ENCODE measurements around the gene WDR70.

DNA sequence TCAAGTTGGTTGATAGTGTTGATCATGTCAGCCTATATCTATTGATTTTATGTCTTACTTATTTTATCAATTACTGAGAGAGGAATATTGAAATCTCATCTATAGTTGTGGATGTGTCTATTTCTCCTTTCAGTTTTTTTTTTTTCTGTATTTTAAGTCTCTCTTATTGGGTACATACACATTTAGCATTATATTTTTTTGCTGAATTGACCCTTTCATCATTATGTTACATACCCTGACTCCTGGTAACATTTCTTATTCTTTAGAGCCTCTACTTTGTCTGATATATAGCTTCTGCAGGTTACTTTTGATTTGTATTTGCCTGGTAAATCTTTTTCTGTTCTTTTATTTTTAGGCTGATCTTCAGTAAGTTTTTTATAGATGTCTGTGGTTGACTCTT lies 281.2 kb downstream of the WDR70 start:
- TF ChIP-seq SP1 (IDR thresholded peaks at IDR 0.05) (no peak), EGR1 (IDR thresholded peaks at IDR 0.05; ENCODE audit: low read depth in 2 of 2) (no peak)
- TF ChIP-seq, protein P1, sequence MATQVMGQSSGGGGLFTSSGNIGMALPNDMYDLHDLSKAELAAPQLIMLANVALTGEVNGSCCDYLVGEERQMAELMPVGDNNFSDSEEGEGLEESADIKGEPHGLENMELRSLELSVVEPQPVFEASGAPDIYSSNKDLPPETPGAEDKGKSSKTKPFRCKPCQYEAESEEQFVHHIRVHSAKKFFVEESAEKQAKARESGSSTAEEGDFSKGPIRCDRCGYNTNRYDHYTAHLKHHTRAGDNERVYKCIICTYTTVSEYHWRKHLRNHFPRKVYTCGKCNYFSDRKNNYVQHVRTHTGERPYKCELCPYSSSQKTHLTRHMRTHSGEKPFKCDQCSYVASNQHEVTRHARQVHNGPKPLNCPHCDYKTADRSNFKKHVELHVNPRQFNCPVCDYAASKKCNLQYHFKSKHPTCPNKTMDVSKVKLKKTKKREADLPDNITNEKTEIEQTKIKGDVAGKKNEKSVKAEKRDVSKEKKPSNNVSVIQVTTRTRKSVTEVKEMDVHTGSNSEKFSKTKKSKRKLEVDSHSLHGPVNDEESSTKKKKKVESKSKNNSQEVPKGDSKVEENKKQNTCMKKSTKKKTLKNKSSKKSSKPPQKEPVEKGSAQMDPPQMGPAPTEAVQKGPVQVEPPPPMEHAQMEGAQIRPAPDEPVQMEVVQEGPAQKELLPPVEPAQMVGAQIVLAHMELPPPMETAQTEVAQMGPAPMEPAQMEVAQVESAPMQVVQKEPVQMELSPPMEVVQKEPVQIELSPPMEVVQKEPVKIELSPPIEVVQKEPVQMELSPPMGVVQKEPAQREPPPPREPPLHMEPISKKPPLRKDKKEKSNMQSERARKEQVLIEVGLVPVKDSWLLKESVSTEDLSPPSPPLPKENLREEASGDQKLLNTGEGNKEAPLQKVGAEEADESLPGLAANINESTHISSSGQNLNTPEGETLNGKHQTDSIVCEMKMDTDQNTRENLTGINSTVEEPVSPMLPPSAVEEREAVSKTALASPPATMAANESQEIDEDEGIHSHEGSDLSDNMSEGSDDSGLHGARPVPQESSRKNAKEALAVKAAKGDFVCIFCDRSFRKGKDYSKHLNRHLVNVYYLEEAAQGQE (IDR thresholded peaks at IDR 0.05): no peak

Data from liver (tissue), 2 donors.